Dermis microvascular lymphatic vessel endothelial cell (primary cell): Measurements from ENCODE around the gene SLC38A8. TPM values are rescaled to one million over a fixed set of nuclear protein-coding genes. Genes with fewer than 3 reads are reported as not detected.

ENCODE experiments used
- DNase-seq, 2 donors: peaks; one replicate each; pipeline versions ENCODE4 v3.0.0 to v3.0.0-alpha.2; 2010; ENCODE audit warnings: low read depth in 2 of 2
- total RNA-seq: library from RNA; depleted of rRNA; stranded (reverse); fragments of >200 nt; gene quantifications from 2 replicates; pipeline ENCODE4 v1.2.1, GENCODE V29; 2014

Gene SLC38A8
- total RNA-seq, 1 donor from 2014 or later = not detected

DNA sequence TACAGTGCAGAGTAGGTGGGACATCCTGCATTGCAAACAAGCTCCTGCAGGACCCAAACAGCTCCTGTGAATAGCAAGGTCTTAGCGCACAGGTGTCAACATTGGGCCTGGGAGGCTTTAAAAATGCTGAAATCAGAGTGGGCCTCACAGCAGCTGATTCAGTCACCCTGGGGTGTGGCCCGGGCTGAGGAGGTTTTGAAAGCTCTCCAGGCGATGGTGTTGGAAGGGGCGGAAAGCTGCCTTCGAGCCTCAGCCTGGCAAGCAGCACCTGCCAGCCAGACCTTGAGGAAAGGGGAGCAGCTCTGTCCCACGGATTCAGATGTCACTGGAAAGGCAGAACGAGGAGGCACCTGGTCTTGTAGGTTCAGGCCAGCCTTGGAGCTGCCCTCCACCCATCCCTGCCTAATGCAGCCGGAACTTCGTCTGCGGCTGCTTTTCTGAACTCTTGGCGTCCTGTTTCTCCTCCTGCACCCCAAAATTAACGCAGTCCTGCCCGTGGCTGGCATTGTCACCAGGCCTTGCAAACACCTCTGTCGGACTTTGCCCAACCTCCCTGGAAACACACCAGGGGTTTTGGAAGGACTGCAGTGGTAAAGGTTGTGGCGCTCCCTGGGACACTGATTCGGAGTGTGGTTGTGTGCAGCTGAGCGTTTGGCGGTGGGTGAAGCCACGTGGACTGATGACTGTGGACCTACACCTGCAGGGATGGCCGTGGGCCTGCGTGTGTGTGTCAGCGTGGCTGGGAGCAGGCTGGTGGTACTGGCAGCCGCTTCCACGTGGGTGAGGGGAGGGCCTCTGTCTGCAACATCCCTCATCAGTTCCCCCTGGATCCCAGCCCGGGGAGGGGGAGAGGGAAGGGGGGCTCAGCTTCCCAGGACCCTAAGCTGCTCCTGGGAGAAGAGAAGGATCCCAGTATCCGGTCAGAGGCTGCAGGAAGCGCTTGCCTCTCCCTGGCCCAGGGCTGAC lies 71.1 kb downstream of the SLC38A8 start:
- DNase-seq = no peak

DNA sequence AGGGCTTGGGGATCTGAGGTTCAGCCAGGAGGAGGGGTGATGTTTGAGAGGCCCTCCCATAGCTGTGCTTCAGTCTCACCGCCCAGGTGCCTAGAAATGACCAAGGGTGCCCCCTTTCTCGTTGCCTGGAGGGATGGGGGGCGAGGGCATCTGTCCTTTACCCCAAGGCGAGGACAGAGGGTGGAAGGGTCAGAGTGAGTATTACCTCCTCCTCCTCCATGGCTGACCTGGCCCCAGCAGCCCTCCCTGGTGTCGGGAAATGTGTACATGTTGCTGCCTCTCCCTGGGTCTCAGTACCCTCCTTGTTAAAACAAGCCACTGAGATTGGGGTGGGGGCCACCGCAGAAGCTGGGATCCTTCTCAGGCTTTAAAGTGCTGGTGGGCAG lies 72.2 kb downstream of the SLC38A8 start:
- no peak for DNase-seq

DNA sequence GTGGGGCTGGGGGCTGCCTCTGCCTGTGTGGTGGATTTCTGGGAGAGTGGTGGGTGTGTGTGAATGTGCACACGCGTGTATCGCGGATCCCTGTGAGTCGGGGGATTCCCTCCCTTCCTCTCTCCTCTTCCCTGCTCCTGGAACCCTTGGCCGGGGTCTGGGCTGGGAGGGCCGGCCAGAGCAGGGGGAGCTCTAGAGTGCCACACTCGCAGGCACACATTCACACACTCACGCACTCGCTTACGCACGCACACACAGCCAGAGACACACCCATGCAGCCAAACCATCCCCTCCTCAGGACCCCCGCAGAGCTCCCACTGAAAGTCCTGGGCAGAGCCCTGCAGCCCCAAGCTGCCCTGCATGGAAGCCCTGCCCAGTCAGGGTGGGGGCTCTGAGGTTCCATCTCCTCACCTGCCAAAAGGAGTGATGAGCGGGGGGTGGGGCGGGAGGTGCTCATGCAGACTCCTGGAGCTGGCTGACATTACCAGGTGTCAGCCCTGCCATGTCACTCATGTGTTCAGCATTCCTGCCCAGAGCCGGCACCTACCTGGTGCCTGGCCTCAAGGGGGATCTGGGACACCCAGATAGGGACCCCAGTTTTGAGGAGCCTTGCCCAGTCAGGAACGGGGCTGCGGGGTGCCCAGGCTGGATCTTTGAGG lies 72.7 kb downstream of the SLC38A8 start:
- DNase-seq = no peak

DNA sequence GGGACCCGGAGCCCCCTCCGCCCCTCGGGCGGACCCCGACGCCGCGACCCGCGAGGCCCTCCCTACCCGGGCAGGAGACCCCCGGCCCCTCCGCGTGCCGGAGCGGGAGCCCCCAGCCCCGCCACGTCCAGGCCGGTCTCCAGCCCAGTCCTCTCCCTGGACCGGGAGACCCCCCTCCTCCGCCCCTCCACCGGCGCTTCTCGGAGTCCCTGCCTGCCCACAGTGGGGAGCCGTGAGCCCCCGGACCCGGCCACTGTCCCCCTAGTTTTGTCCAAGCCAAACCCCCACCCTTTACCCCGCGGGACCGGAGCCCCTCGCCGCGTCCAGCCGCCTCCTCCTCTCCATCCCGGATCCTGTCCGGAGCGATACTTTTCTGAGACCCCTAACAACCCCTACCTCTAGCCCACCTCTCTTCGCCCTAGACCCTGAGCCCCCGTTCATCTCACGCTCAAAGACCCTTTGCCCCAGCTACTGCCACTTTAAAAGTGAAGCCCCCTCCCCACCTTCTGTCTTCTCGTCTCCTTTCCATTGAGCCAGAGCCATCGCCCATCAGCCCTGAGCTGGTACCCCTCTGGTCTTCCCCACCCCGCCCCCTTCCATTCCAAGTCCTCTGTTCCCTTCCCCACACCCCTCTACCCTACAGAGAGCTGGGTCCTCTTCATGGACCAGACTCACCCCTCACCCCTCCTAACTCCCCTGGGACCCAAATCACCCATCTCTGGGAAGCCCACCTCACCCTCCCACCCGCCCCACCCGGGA lies 73.5 kb downstream of the SLC38A8 start:
- DNase-seq = no peak

DNA sequence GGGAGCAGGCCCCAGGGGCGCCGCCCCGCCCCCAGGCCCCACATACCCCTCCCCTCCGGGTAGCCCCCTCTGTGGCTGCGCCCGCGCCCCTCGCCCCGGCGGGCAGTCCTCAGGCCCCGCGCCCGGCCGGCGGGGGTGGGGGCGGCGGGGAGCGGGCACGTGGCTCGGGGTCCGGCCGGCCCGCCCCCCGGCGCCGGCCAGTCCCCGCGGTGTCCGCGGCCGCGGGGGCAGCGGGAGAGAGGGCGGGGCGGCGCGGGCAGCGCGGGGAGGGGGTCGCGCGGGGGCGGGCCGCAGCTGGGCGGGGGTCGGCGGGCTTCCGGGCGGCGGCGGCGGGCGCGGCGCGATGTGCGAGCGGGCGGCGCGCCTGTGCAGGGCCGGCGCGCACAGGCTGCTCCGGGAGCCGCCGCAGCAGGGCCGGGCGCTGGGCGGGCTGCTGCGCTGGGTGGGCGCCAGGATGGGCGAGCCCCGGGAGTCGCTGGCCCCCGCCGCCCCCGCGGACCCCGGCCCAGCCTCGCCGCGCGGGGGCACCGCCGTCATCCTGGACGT lies 74.2 kb downstream of the SLC38A8 start:
- DNase-seq = no peak

DNA sequence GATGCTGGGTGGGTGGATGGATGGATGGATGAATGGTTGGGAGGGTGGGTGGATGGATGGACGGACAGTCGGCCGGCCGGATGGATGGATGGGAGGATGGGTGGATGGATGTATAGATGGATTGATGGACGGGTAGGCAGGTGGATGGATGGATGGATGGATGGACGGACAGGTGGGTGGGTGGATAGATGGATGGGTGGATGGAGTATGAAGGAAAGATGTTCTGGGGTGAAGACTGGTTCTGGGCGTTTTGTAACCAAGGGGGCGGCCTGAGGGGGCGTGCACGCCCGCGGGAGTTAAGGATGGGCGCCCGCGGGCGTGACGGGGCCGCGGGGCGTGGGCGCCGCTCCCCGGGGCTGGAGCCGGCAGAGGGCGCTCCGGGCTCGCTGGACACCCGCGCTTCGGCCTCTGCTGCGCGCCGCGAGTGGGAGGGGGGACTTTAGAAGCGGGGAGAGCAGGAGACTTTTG lies 74.7 kb downstream of the SLC38A8 start, which contains the start of gene NECAB2:
Gene NECAB2, plus strand, starts transcription at position 407 of the 468 bp plus-strand sequence. CDS start 405 bp downstream, outside the sequence.
- DNase-seq = peak in 1 of 2 donors; percentile 35

DNA sequence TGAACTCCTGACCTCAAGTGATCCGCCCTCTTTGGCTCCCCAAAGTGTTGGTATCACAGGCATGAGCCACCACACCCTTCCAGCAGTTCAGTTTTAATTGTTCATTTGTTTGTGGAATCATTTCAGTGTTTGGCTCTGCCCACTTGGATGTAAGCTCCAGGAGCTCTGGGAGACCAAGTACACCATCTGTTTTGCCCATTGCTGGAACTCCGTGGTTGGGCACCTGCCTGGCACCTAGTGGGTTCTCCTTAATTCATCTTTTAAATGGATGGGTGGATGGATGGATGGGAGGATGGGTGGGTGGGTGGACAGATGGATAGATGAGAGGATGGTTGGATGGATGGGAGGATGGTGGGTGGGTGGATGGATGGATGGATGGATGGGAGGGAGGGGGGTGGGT lies 75.5 kb downstream of the SLC38A8 start:
- no peak for DNase-seq

DNA sequence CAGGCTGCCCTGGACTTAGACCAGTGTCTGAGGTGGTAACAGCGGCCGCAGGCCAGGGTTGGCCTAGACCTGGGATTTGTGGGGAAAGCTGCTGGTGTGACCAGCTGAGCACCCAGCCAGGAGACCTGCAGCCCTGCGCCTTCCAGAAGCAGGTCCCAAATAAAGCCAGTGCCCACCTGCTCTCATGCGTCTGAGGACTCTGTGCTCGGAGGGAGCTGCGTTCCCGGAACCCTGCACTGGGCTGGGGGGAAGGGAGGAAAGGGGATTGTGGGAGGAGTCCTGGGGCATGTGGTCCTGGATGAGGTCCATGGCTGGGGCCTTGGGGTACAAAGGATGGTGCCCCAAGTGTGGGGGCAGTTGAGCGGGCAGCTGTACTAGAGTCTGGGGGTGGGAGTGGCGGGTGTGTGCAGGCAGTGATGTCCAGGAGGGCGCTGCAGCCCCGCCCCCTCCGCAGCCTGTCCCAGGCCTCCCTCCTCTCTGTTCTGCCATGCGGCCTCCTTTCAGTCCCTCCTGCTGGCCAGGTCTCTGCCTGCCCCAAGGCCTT lies 76.4 kb downstream of the SLC38A8 start:
- no peak for DNase-seq

DNA sequence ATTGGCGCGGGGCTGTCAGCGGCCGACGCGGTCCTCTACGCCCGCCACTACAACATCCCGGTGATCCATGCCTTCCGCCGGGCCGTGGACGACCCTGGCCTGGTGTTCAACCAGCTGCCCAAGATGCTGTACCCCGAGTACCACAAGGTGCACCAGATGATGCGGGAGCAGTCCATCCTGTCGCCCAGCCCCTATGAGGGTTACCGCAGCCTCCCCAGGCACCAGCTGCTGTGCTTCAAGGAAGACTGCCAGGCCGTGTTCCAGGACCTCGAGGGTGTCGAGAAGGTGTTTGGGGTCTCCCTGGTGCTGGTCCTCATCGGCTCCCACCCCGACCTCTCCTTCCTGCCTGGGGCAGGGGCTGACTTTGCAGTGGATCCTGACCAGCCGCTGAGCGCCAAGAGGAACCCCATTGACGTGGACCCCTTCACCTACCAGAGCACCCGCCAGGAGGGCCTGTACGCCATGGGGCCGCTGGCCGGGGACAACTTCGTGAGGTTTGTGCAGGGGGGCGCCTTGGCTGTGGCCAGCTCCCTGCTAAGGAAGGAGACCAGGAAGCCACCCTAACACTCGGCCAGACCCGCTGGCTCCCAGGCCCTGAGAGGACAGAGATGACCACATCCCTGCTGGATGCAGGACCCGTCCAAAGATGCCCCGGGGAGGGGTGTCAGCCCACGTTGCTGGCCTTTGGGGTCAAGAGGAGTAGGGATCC lies 77.0 kb downstream of the SLC38A8 start:
- no peak for DNase-seq

DNA sequence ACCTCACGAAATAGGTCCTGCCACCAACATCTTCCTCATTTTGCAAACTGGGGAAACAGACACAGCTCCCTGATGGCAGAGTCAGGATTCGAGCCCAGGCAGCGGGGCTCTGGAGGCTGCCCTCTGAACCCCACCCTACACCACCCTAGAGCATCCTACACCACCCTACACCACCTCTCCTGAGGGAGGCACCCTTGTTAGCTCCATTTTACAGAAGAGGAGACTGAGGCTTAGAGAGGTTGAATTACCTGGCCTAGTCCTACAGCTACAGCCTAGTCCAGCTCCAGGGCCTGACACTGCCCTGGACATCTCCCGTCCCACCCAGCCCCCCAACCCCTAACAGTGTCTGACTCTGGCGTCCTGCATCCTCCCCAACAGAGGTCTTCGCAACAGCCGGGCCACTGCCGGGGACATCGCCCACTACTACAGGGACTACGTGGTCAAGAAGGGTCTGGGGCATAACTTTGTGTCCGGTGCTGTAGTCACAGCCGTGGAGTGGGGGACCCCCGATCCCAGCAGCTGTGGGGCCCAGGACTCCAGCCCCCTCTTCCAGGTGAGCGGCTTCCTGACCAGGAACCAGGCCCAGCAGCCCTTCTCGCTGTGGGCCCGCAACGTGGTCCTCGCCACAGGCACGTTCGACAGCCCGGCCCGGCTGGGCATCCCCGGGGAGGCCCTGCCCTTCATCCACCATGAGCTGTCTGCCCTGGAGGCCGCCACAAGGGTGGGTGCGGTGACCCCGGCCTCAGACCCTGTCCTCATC lies 77.7 kb downstream of the SLC38A8 start:
- no peak for DNase-seq

DNA sequence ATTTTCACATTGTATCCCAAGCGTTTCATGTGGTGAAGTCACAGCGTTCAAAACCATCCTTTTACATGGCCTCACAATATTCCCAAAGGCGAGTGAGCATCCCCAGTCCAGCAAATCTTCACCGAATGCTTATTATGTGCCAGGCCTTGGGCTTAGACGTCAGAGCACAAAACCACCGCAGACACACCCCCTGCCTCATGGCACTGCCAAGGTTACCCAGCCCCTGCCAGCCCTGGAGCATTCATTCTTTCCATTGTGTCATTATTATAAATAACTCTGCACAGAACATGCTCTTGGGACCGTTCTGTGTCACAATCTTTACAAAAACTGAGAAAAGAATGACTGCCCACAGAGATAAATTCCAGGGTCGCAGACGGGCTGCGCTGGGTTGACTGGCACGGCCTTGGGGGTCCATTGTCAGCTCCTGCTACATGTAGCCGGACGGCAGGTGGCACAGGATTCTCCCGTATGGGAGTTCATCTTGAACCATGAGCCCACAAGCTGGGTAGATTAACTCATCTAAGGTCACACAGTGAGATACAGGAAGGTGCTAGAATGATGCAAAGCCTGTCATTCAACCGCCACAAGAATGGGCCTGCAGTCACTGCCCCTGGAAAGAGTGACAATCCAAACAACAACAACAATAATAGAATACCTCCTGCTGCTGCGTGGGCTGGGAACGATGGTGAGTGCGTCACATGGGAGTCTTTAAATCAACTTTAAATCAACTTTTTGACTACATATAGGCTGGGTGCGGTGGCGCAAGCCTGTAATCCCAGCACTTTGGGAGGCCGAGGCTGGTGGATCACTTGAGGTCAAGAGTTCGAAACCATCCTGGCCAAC lies 79.1 kb downstream of the SLC38A8 start:
- no peak for DNase-seq

DNA sequence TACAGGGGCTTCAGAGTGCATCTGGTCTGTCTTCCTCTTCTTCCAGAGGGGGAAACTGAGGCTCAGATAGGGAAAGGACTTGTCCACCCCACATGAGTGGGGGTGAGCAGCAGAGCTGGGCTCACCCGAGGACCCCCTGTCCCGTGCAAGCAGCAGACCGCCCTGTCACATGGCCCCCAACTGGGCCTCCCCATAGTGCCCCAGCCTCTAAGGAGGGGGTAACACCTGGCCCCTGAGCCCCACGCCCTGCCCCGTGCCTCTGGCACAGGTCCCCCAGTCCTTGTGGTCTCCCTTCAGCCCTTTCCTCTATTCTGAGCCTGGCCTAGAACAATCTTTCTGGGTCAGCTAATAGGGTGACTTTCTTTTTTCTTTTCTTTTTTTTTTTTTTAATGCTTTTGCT lies 81.0 kb downstream of the SLC38A8 start:
- DNase-seq = no peak

DNA sequence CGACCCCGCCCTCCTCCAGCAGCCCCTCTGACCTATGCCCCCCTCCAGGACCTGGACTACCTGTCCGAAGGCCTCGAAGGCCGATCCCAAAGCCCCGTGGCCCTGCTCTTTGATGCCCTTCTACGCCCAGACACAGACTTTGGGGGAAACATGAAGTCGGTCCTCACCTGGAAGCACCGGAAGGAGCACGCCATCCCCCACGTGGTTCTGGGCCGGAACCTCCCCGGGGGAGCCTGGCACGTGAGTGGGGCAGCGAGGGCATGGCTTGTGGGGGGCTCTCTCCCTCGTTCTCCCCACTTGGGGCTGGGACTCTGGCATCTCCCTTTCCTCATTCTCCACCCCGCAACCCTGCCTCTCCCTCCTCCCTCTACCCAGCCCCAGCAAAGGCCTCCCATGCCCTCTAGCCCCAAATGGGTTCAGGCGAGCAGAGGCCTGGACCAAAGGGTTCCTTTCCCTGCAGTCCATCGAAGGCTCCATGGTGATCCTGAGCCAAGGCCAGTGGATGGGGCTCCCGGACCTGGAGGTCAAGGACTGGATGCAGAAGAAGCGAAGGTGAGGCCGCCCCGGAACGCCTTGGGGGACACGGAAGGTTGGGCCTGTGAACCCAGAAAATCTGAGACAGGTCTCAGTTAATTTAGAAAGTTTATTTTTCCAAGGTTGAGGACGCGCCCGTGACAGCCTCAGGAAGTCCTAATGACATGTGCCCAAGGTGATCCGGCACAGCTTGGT lies 81.9 kb downstream of the SLC38A8 start:
- no peak for DNase-seq

Other genes with a start within 250 kb of the SLC38A8 start
- gene HSBP1, start 234.8 kb downstream of the SLC38A8 start, total RNA-seq = 99.9 and 124 TPM in 2 replicates
- gene MLYCD, start 143.7 kb downstream of the SLC38A8 start, total RNA-seq = 1.7 and 2.9 TPM in 2 replicates
- gene OSGIN1, start 89.6 kb downstream of the SLC38A8 start, total RNA-seq = 0.77 and 1.3 TPM in 2 replicates
- gene NECAB2, start 74.6 kb downstream of the SLC38A8 start, total RNA-seq = not detected in 2 replicates
- gene MBTPS1, start 74.1 kb upstream of the SLC38A8 start, total RNA-seq = 78.9 and 102 TPM in 2 replicates
- 24.9 and 40.5 TPM in 2 replicates for gene HSDL1, start 102.4 kb upstream of the SLC38A8 start, total RNA-seq
- under 0.01 TPM in 1 of 2 replicates, not detected in the other for gene DNAAF1, start 102.5 kb upstream of the SLC38A8 start, total RNA-seq
- 8.6 and 12.5 TPM in 2 replicates for gene TAF1C, start 144.3 kb upstream of the SLC38A8 start, total RNA-seq
- gene ADAD2, start 148.4 kb upstream of the SLC38A8 start, total RNA-seq = not detected in 2 replicates
- not detected in 2 replicates for gene KCNG4, start 197.2 kb upstream of the SLC38A8 start, total RNA-seq